IPS-18a (cell line): Measurements from ENCODE around the gene GGTLC2.
"Not testable (repeated sequence)": the region's sequence is repeated elsewhere in the genome, so short reads cannot be mapped to it uniquely, and the experiment has no call there.

Experiments used
- H3K27ac ChIP-seq: one replicate; pipeline ENCODE4 v1.5.1; 2013; ENCODE audit warnings: low read length
- H3K27me3 ChIP-seq: one replicate; pipeline ENCODE4 v1.6.1; 2013; ENCODE audit warnings: mild to moderate bottlenecking, low read length; ENCODE audit not compliant: control insufficient read depth, insufficient read depth
- H3K36me3 ChIP-seq: one replicate; pipeline ENCODE4 v1.6.1; 2013; ENCODE audit warnings: low read depth, low read length; ENCODE audit not compliant: control insufficient read depth
- H3K4me1 ChIP-seq: one replicate; pipeline ENCODE4 v1.6.1; 2013; ENCODE audit warnings: low read depth, low read length; ENCODE audit not compliant: control insufficient read depth
- H3K4me3 ChIP-seq: one replicate; pipeline ENCODE4 v1.5.1; 2013; ENCODE audit warnings: low read length
- H3K9ac ChIP-seq: one replicate; pipeline ENCODE4 v1.6.1; 2013; ENCODE audit warnings: mild to moderate bottlenecking, low read length, moderate library complexity
- H3K9me3 ChIP-seq: one replicate; pipeline ENCODE4 v1.6.1; 2013; ENCODE audit warnings: low read depth, low read length; ENCODE audit not compliant: control insufficient read depth

GGTLC2 gene

GRCh38 chr22:22645969-22646368 is 1.6 kb downstream of the GGTLC2 start:
- not testable (repeated sequence) for H3K36me3 ChIP-seq, H3K4me3 ChIP-seq, H3K27ac ChIP-seq, H3K9me3 ChIP-seq, H3K4me1 ChIP-seq, H3K27me3 ChIP-seq, H3K9ac ChIP-seq

- not testable (repeated sequence) for H3K9ac ChIP-seq, H3K4me1 ChIP-seq, H3K9me3 ChIP-seq, H3K27me3 ChIP-seq, H3K36me3 ChIP-seq, H3K4me3 ChIP-seq, H3K27ac ChIP-seq
These were observed 3.5 kb downstream of the GGTLC2 start for GRCh38 chr22:22647952-22648351.

- not testable (repeated sequence) for H3K27me3 ChIP-seq, H3K4me3 ChIP-seq, H3K27ac ChIP-seq, H3K9me3 ChIP-seq, H3K36me3 ChIP-seq, H3K9ac ChIP-seq, H3K4me1 ChIP-seq
These were observed 4.6 kb downstream of the GGTLC2 start for GRCh38 chr22:22648863-22649536.

- H3K27ac ChIP-seq, H3K36me3 ChIP-seq, H3K9ac ChIP-seq, H3K27me3 ChIP-seq, H3K4me1 ChIP-seq, H3K4me3 ChIP-seq, H3K9me3 ChIP-seq: not testable (repeated sequence)
These were observed 5.3 kb downstream of the GGTLC2 start for GRCh38 chr22:22649761-22650160.

- H3K27ac ChIP-seq, H3K27me3 ChIP-seq, H3K4me3 ChIP-seq, H3K9me3 ChIP-seq, H3K4me1 ChIP-seq, H3K36me3 ChIP-seq, H3K9ac ChIP-seq: not testable (repeated sequence)
These were observed 6.0 kb downstream of the GGTLC2 start for GRCh38 chr22:22650398-22650797.

- peaks cover 10% of the 10 kb centered on the region for H3K27me3 ChIP-seq
- H3K36me3 ChIP-seq, H3K27ac ChIP-seq, H3K4me1 ChIP-seq, H3K4me3 ChIP-seq, H3K9ac ChIP-seq, H3K9me3 ChIP-seq: not testable (repeated sequence)
These were observed 6.5 kb downstream of the GGTLC2 start for GRCh38 chr22:22650803-22651515.

DNA sequence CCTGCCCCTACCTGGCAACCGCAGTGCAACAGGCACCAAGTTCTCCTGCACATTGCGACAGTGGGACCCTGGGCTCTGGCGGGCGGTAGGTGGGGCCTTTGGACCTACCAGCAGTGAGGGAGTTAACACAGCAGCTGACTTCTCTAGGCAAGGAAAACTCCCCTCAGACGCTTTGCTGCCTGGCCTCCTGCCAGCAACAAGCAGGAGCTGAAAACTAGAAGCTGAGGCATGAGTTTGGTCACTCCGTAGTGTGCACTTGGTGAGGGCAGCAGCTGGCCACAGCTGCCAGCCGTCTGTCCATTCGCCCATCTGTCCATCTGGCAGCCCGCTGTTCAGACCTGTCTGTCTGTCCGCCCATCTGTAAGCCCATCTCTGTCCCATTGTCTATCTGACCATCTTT is 7.2 kb downstream of the GGTLC2 start:
- not testable (repeated sequence) for H3K27ac ChIP-seq, H3K36me3 ChIP-seq, H3K9ac ChIP-seq, H3K4me3 ChIP-seq, H3K9me3 ChIP-seq, H3K4me1 ChIP-seq
- peaks cover 16% of the 10 kb centered on the region for H3K27me3 ChIP-seq

GRCh38 chr22:22652102-22652501 is 7.7 kb downstream of the GGTLC2 start:
- peaks cover 20% of the 10 kb centered on the region for H3K27me3 ChIP-seq
- not testable (repeated sequence) for H3K36me3 ChIP-seq, H3K9me3 ChIP-seq, H3K9ac ChIP-seq, H3K4me3 ChIP-seq, H3K27ac ChIP-seq, H3K4me1 ChIP-seq

DNA sequence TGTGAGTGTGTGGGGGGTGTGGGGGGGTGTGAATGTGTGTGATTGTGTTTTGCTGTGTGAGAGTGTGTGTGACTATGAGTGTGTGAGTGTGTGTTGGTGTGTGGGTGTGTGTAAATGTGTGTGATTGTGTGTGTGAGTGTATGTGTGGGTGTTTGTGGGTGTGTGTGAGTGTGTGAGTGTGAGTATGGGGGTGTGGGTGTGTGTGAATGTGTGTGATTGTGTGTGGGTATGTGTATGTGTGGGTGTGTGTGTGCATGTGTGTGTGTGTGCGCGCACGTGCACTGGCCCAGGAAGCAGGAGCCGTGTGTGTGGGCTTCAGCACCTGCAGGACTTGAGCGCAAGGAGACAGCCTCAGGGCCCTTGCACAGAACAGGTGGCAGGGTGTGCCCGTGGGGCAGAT is 8.2 kb downstream of the GGTLC2 start:
- not testable (repeated sequence) for H3K4me3 ChIP-seq, H3K27ac ChIP-seq, H3K36me3 ChIP-seq, H3K9ac ChIP-seq, H3K9me3 ChIP-seq, H3K4me1 ChIP-seq
- peaks cover 25% of the 10 kb centered on the region for H3K27me3 ChIP-seq

GRCh38 chr22:22653677-22654381 is 9.4 kb downstream of the GGTLC2 start:
- H3K36me3 ChIP-seq, H3K4me1 ChIP-seq, H3K9me3 ChIP-seq, H3K27ac ChIP-seq, H3K4me3 ChIP-seq, H3K9ac ChIP-seq: not testable (repeated sequence)
- H3K27me3 ChIP-seq, result peaks cover 37% of the 10 kb centered on the region

DNA sequence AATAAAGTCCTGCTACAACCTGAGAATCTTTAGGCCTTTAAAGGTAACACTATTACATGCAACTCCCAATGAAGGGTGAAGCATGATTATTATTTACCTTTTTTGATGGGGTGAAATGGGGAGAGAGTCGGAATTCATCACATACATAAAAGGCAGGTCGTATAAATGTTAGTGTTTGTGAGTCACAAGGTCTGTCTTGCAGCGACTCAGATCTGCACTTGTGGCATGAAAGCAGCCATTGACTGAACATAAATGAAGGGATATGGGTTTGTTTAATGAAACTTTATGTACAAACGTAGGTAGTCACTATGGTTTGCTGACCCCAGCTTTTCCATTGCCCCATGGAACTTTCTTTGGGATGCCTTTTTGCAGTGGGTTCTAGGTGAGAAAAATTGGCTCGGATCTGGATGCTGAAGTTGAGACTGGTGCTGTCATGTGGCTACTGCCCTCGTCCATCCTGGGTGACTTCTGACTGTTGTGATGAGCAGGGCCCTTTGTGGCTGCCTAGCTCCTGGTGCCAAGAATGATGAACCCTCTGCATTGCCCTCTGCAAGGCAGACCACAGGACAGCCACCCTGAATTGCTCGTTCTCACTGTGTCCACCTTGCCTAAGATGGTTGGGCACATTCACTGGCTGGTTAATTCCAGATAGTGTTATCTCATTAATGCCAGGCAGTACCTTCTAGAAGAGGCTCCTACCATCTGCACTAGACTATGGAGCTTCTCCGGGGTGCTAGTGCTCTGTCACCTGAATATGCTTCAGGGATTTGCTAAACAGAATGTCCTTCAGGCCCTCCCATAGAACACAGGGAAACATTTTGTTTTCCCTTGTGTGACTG is 11.3 kb downstream of the GGTLC2 start:
- Histone ChIP-seq H3K4me3 (no peak overlapping the region), H3K9me3 (no peaks in the 10 kb centered on the region), H3K27ac (no peak overlapping the region), H3K27me3 (peaks cover 53% of the 10 kb centered on the region), H3K9ac (no peak overlapping the region), H3K36me3 (no peaks in the 10 kb centered on the region), H3K4me1 (no peaks in the 10 kb centered on the region)
